GM12891 (cell line): Measurements from ENCODE around the gene PCDHB8.
"Not testable (repeated sequence)": the region's sequence is repeated elsewhere in the genome, so short reads cannot be mapped to it uniquely, and the experiment has no call there.

Experiments
- DNase-seq: peaks from one replicate; pipeline ENCODE4 v3.0.0; 2011; ENCODE audit warnings: low spot score; ENCODE audit not compliant: insufficient read length
- FAIRE-seq: peaks from 2 replicates; lab custom pipeline; 2011; peaks lifted over from hg19 to GRCh38; lab: Jason Lieb, UNC
- PAX5 ChIP-seq: IDR thresholded peaks from 2 replicates; pipeline ENCODE4 v1.6.1; 2011; ENCODE audit warnings: low read length, moderate library complexity, mild to moderate bottlenecking; ENCODE audit not compliant: insufficient read depth, severe bottlenecking
- POLR2A ChIP-seq: IDR thresholded peaks from 2 replicates; pipeline ENCODE4 v1.6.1; 2011; ENCODE audit warnings: low read depth, low read length, control low read depth
- POLR2AphosphoS5 ChIP-seq: IDR thresholded peaks from 2 replicates; pipeline ENCODE4 v1.6.1; 2011; ENCODE audit warnings: low read depth, low read length, control low read depth
- POU2F2 ChIP-seq: IDR thresholded peaks from 2 replicates; pipeline ENCODE4 v1.6.1; 2011; ENCODE audit warnings: low read depth, mild to moderate bottlenecking, control low read depth, low read length, moderate library complexity
- SPI1 ChIP-seq: IDR thresholded peaks from 2 replicates; pipeline ENCODE4 v1.6.1; 2011; ENCODE audit warnings: low read depth, low read length, control low read depth
- TAF1 ChIP-seq: IDR thresholded peaks from 2 replicates; pipeline ENCODE4 v1.6.1; 2011; ENCODE audit warnings: low read depth, low read length, control low read depth

The PCDHB8 gene

GRCh38 chr5:141216035-141216434 is 38.4 kb downstream of the PCDHB8 start:
- FAIRE-seq, DNase-seq: not testable (repeated sequence)

GRCh38 chr5:141223112-141223783 is 45.7 kb downstream of the PCDHB8 start, which contains the start of gene PCDHB14:
Gene PCDHB14, plus strand, starts transcription at chr5:141223343. Its CDS starts 163 bp downstream, at chr5:141223506.
- no peak for TF ChIP-seq PAX5
- TF ChIP-seq POLR2A = no peak
- no peak for TF ChIP-seq POU2F2
- TF ChIP-seq TAF1 = no peak
- TF ChIP-seq SPI1 = no peak
- TF ChIP-seq POLR2AphosphoS5 = no peak
- DNase-seq = no peak
- no peak for FAIRE-seq

GRCh38 chr5:141224844-141225243 is 47.3 kb downstream of the PCDHB8 start:
- DNase-seq = not testable (repeated sequence)

DNA sequence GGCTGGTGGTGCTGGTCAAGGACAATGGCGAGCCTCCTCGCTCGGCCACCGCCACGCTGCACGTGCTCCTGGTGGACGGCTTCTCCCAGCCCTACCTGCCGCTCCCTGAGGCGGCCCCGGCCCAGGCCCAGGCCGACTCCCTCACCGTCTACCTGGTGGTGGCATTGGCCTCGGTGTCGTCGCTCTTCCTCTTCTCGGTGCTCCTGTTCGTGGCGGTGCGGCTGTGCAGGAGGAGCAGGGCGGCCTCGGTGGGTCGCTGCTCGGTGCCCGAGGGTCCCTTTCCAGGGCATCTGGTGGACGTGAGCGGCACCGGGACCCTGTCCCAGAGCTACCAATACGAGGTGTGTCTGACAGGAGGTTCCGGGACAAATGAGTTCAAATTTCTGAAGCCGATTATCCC is 47.8 kb downstream of the PCDHB8 start:
- not testable (repeated sequence) for FAIRE-seq, DNase-seq

More at GRCh38 chr5:141224844-141225243, 47.3 kb downstream of the PCDHB8 start:
- FAIRE-seq = not testable (repeated sequence)
